MM.1S (cell line): ENCODE data around the gene YWHAQ.

Experiments
- DNase-seq: peaks from one replicate; pipeline ENCODE4 v3.0.0-alpha.2; 2015
- H2AFZ ChIP-seq: fragments of 300-600 bp; sonication (generic); 2 replicates; pipeline ENCODE4 v1.6.0; 2016; ENCODE audit warnings: antibody characterized with exemption, low read length
- H3F3A ChIP-seq: fragments of 300-600 bp; sonication (generic); 2 replicates; pipeline ENCODE4 v1.6.1; 2016; ENCODE audit warnings: mild to moderate bottlenecking, antibody characterized with exemption, low read length, moderate library complexity, mixed read lengths; ENCODE audit not compliant: insufficient read depth
- H3K27ac ChIP-seq: fragments of 300-600 bp; sonication (generic); 2 replicates; pipeline ENCODE4 v1.5.1; 2016; ENCODE audit warnings: mild to moderate bottlenecking, low read length
- H3K27me3 ChIP-seq: fragments of 300-600 bp; sonication (generic); replicated peaks from 2 replicates; pipeline ENCODE4 v1.6.0; 2016; ENCODE audit warnings: low read length; ENCODE audit not compliant: insufficient read depth
- H3K36me3 ChIP-seq: fragments of 300-600 bp; sonication (generic); replicated peaks from 2 replicates; pipeline ENCODE4 v1.6.1; 2016; ENCODE audit warnings: mild to moderate bottlenecking, low read length, mixed read lengths; ENCODE audit not compliant: insufficient read depth
- H3K4me1 ChIP-seq: fragments of 300-600 bp; sonication (generic); 2 replicates; pipeline ENCODE4 v1.6.1; 2016; ENCODE audit warnings: low read length, mixed read lengths
- H3K4me2 ChIP-seq: fragments of 300-600 bp; sonication (generic); 2 replicates; pipeline ENCODE4 v1.6.0; 2016; ENCODE audit warnings: low read depth, low read length
- H3K4me3 ChIP-seq: fragments of 300-600 bp; sonication (generic); 2 replicates; pipeline ENCODE4 v1.5.1; 2016; ENCODE audit warnings: low read length, mixed read lengths
- H3K79me2 ChIP-seq: fragments of 300-600 bp; sonication (generic); 2 replicates; pipeline ENCODE4 v1.6.1; 2016; ENCODE audit warnings: mixed run types, low read length, mixed read lengths
- H3K9ac ChIP-seq: fragments of 300-600 bp; sonication (generic); 2 replicates; pipeline ENCODE4 v1.6.1; 2016; ENCODE audit warnings: low read length, mixed read lengths
- H3K9me2 ChIP-seq: fragments of 300-600 bp; sonication (generic); replicated peaks from 2 replicates; pipeline ENCODE4 v1.6.1; 2016; ENCODE audit warnings: mild to moderate bottlenecking, low read length, mixed read lengths; ENCODE audit not compliant: insufficient read depth
- H3K9me3 ChIP-seq: fragments of 300-600 bp; sonication (generic); replicated peaks from 2 replicates; pipeline ENCODE4 v1.6.1; 2016; ENCODE audit warnings: mild to moderate bottlenecking, low read length, mixed read lengths; ENCODE audit not compliant: insufficient read depth
- H4K20me1 ChIP-seq: fragments of 300-600 bp; sonication (generic); 2 replicates; pipeline ENCODE4 v1.6.1; 2016; ENCODE audit warnings: mild to moderate bottlenecking, low read length, moderate library complexity, mixed read lengths; ENCODE audit not compliant: insufficient read depth
- EZH2 ChIP-seq: fragments of 300-600 bp; sonication (generic); optimal IDR thresholded peaks from 2 replicates; pipeline ENCODE3; 2017; ENCODE audit warnings: low read depth, mild to moderate bottlenecking, antibody characterized with exemption, low read length, mixed read lengths
- EZH2phosphoT487 ChIP-seq: fragments of 300-600 bp; sonication (generic); IDR thresholded peaks from 2 replicates; pipeline ENCODE4 v1.6.1; 2018; ENCODE audit warnings: antibody characterized with exemption, low read length
- TF ChIP-seq, protein P1 (sequence below): fragments of 300-600 bp; sonication (generic); IDR thresholded peaks from 2 replicates; pipeline ENCODE4 v1.5.1; 2016; ENCODE audit warnings: antibody characterized with exemption, low read length, mixed read lengths

The YWHAQ gene

DNA sequence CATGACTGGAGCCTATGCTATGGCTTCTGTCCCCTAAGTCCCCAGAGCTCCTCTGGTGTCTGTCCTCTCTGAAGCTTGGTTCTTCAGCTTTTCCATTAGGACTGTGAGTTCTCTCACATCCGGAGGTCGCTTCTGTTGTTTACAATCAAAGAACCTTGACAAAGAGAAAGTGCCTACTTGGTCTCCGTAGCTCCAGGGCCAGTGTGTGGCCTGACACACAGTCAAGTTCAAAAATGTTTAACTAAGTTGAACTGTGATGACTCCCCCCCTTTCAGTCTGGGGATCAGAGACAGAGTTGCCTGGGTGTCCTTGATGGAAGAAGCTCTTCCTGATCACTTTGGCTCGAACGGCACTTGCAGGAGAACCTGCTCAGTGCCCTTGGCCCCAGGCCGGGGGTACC is 26.3 kb upstream of the YWHAQ start:
- Histone ChIP-seq H3K9ac (no peak overlapping the region), H3K4me3 (no peak overlapping the region), H3K9me2 (no peaks in the 10 kb centered on the region), H3K27ac (no peak overlapping the region), H3K27me3 (no peaks in the 10 kb centered on the region), H3K79me2 (no peaks in the 10 kb centered on the region), H4K20me1 (no peaks in the 10 kb centered on the region), H3F3A (no peaks in the 10 kb centered on the region), H2AFZ (no peak overlapping the region), H3K4me1 (no peaks in the 10 kb centered on the region), H3K4me2 (no peak overlapping the region), H3K9me3 (no peaks in the 10 kb centered on the region), H3K36me3 (no peaks in the 10 kb centered on the region)
- no peak for TF ChIP-seq EZH2
- no peak for TF ChIP-seq EZH2phosphoT487
- TF ChIP-seq, protein P1, sequence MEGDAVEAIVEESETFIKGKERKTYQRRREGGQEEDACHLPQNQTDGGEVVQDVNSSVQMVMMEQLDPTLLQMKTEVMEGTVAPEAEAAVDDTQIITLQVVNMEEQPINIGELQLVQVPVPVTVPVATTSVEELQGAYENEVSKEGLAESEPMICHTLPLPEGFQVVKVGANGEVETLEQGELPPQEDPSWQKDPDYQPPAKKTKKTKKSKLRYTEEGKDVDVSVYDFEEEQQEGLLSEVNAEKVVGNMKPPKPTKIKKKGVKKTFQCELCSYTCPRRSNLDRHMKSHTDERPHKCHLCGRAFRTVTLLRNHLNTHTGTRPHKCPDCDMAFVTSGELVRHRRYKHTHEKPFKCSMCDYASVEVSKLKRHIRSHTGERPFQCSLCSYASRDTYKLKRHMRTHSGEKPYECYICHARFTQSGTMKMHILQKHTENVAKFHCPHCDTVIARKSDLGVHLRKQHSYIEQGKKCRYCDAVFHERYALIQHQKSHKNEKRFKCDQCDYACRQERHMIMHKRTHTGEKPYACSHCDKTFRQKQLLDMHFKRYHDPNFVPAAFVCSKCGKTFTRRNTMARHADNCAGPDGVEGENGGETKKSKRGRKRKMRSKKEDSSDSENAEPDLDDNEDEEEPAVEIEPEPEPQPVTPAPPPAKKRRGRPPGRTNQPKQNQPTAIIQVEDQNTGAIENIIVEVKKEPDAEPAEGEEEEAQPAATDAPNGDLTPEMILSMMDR, result no peak
- DNase-seq, result no peak

DNA sequence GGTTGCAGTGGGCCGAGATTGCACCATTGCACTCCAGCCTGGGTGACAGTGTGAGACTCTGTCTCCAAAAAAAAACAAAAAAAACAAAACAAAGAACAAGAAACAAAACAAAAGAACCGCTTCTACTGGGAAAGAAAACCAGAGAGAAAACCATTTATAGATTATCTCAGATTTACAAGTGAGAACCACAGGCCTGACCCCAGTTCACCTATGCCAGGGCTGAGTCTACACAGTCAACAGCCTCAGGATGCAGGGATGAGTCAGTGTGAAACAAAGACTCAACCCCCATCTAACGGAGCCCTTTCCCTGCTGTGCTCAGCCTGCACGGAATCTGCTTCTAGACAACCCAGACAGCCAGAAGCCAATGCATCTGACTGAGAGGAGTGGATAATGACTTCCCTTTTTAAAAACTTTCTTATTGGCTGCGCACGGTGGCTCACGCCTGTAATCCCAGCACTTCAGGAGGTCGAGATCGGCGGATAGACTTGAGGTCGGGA is 25.5 kb upstream of the YWHAQ start:
- DNase-seq, result no peak
- Histone ChIP-seq H2AFZ (no peak overlapping the region), H4K20me1 (no peaks in the 10 kb centered on the region), H3K36me3 (no peaks in the 10 kb centered on the region), H3K9me2 (no peaks in the 10 kb centered on the region), H3F3A (no peaks in the 10 kb centered on the region), H3K4me1 (no peaks in the 10 kb centered on the region), H3K27ac (no peak overlapping the region), H3K9me3 (no peaks in the 10 kb centered on the region), H3K79me2 (no peaks in the 10 kb centered on the region), H3K9ac (no peak overlapping the region), H3K4me2 (no peak overlapping the region), H3K4me3 (no peak overlapping the region), H3K27me3 (no peaks in the 10 kb centered on the region)
- TF ChIP-seq EZH2 (no peak), EZH2phosphoT487 (no peak)
- TF ChIP-seq, protein P1, result no peak

DNA sequence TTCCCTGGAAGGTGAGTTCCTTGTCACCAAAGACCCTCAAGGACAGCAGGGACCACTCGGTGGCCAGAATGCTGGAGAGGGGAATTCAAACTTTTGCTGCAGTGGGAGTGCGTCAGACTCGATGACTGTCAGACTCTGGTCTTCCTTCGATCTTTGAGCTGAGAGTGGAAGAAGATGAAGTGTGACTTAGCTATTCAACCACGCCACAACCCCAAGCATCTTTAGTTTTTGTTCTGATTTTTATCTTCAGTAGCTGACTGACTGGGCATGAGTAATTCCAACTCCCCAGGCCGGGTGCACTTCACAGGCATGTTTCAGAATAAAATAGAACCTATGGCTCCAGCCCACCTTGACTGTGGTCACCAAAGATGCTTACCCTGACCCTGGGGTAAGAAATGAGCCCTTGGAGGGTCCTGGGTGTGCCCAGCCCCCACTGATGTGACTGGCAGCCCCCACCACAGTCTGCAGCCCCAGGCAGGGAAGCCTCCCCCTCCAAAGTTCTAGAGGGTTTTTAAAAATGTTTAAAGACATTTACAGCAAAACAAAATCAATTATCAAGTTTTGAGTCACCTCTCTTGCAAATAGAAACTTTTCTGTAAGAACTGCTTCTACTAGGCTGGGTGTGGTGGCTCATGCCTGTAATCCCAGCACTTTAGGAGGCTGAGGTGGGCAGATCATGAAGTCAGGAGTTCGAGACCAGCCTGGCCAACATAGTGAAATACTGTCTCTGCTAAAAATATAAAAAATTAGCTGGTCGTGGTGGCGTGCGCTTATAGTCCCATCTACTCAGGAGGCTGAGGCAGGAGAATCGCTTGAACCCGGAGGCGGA is 24.9 kb upstream of the YWHAQ start:
- Histone ChIP-seq H3K9me2 (no peaks in the 10 kb centered on the region), H3K36me3 (no peaks in the 10 kb centered on the region), H3K27ac (no peak overlapping the region), H3K4me1 (no peaks in the 10 kb centered on the region), H3K9ac (no peak overlapping the region), H4K20me1 (no peaks in the 10 kb centered on the region), H3K27me3 (no peaks in the 10 kb centered on the region), H3K79me2 (no peaks in the 10 kb centered on the region), H3K9me3 (no peaks in the 10 kb centered on the region), H3K4me2 (no peak overlapping the region), H3K4me3 (no peak overlapping the region), H2AFZ (no peak overlapping the region), H3F3A (no peaks in the 10 kb centered on the region)
- no peak for DNase-seq
- TF ChIP-seq, protein P1, result no peak
- TF ChIP-seq EZH2 (no peak), EZH2phosphoT487 (no peak)
